SK-N-SH (cell line): ENCODE results near the gene TUBA8. TPM values are rescaled to one million over a fixed set of nuclear protein-coding genes. Genes with fewer than 3 reads are reported as not detected.
"Not testable (repeated sequence)": the region's sequence is repeated elsewhere in the genome, so short reads cannot be mapped to it uniquely, and the experiment has no call there.

Experiments used
- CTCF ChIA-PET: fragments of 300-600, 350-600 bp; formaldehyde crosslinking; extraction: SDS; loops from one replicate; lab custom pipeline; 2021; lab: Yijun Ruan, JAX
- POLR2A ChIA-PET: fragments of 350-600 bp; sonication (Branson Sonifier 250); formaldehyde crosslinking; extraction: SDS; loops from one replicate; lab custom pipeline; 2020; ENCODE audit warnings: antibody characterized with exemption, inconsistent platforms; lab: Yijun Ruan, JAX
- DNase-seq: peaks from one replicate; pipeline ENCODE4 v3.0.0; 2012
- H2AFZ ChIP-seq: fragments of 200-600 bp; sonication (generic); 2 replicates; pipeline ENCODE4 v1.8.1; 2016; ENCODE audit warnings: antibody characterized with exemption, mild to moderate bottlenecking, low read depth
- H3F3A ChIP-seq: fragments of 200-600 bp; sonication (generic); replicated peaks from 2 replicates; pipeline ENCODE3; 2016; ENCODE audit warnings: antibody characterized with exemption, mild to moderate bottlenecking; ENCODE audit not compliant: insufficient read depth
- H3K27ac ChIP-seq, 2 experiments: fragments of 200-500 bp in 1 of 2; fragments of 200-600 bp in 1 of 2; sonication (Bioruptor generic) in 1 of 2; sonication (generic), shearing (Covaris generic) in 1 of 2; 2 replicates each; pipeline versions ENCODE4 v1.5.1 to v1.6.1; 2014 to 2016; ENCODE audit warnings: low read depth in 2 of 2, inconsistent platforms in 1 of 2, low read length in 1 of 2, mild to moderate bottlenecking in 1 of 2, mixed read lengths in 1 of 2
- H3K27me3 ChIP-seq: fragments of 200-600 bp; sonication (generic), shearing (Covaris generic); 2 replicates; pipeline ENCODE4 v1.6.1; 2016; ENCODE audit warnings: mixed run types; ENCODE audit not compliant: insufficient read depth
- H3K36me3 ChIP-seq, 2 experiments: fragments of 200-500 bp in 1 of 2; fragments of 200-600 bp in 1 of 2; sonication (Bioruptor generic) in 1 of 2; sonication (generic) in 1 of 2; replicated peaks in 1 of 2; 2 replicates each; pipeline versions ENCODE3 to v1.5.1; 2014 to 2016; ENCODE audit warnings: low read length in 1 of 2, mild to moderate bottlenecking in 1 of 2; ENCODE audit not compliant: insufficient read depth in 2 of 2, control insufficient read depth in 1 of 2
- H3K4me1 ChIP-seq, 2 experiments: fragments of 200-500 bp in 1 of 2; fragments of 200-600 bp in 1 of 2; sonication (Bioruptor generic) in 1 of 2; sonication (generic), shearing (Covaris generic) in 1 of 2; 2 replicates each; pipeline versions ENCODE4 v1.5.1 to v1.6.1; 2014 to 2016; ENCODE audit warnings: low read depth in 1 of 2, low read length in 1 of 2, mixed run types in 1 of 2; ENCODE audit not compliant: insufficient read depth in 2 of 2, control insufficient read depth in 1 of 2
- H3K4me2 ChIP-seq: fragments of 200-600 bp; sonication (generic), shearing (Covaris generic); 2 replicates; pipeline ENCODE4 v1.6.1; 2017; ENCODE audit warnings: mixed run types
- H3K4me3 ChIP-seq, 2 experiments: fragments of 200-500 bp in 1 of 2; fragments of 200-600 bp in 1 of 2; sonication (Bioruptor generic) in 1 of 2; sonication (generic), shearing (Covaris generic) in 1 of 2; 2 replicates each; pipeline versions ENCODE4 v1.5.1 to v1.8.1; 2014 to 2016; ENCODE audit warnings: low read depth in 2 of 2, inconsistent platforms in 1 of 2, low read length in 1 of 2, mild to moderate bottlenecking in 1 of 2, mixed read lengths in 1 of 2, moderate library complexity in 1 of 2
- H3K79me2 ChIP-seq: fragments of 200-600 bp; sonication (generic); 2 replicates; pipeline ENCODE4 v1.8.1; 2017; ENCODE audit warnings: mild to moderate bottlenecking; ENCODE audit not compliant: insufficient read depth
- H3K9ac ChIP-seq: fragments of 200-600 bp; sonication (generic); 2 replicates; pipeline ENCODE4 v1.6.1; 2017; ENCODE audit warnings: mixed run types
- H3K9me2 ChIP-seq: fragments of 200-600 bp; sonication (generic); 2 replicates; pipeline ENCODE4 v1.6.1; 2017; ENCODE audit warnings: mixed run types
- H3K9me3 ChIP-seq: fragments of 200-600 bp; sonication (generic); 2 replicates; pipeline ENCODE4 v1.6.1; 2017; ENCODE audit warnings: mixed run types, mild to moderate bottlenecking, moderate library complexity
- H4K20me1 ChIP-seq: fragments of 200-600 bp; sonication (generic); 2 replicates; pipeline ENCODE4 v1.6.1; 2017; ENCODE audit warnings: mild to moderate bottlenecking, mixed run types; ENCODE audit not compliant: insufficient read depth
- CHD2 ChIP-seq: fragments of 150-350 bp; IDR thresholded peaks from 2 replicates; pipeline ENCODE4 v1.6.1; 2018; ENCODE audit warnings: low read length; ENCODE audit not compliant: partially characterized antibody
- MAX ChIP-seq: IDR thresholded peaks from 2 replicates; pipeline ENCODE4 v1.4.0; 2012; ENCODE audit warnings: low read depth
- MEF2A ChIP-seq: IDR thresholded peaks from 2 replicates; pipeline ENCODE4 v1.4.0; 2012; ENCODE audit warnings: low read depth, borderline replicate concordance
- NRF1 ChIP-seq: IDR thresholded peaks from 2 replicates; pipeline ENCODE4 v1.6.1; 2012; ENCODE audit warnings: low read depth, mild to moderate bottlenecking, low read length
- PBX3 ChIP-seq: IDR thresholded peaks from 2 replicates; pipeline ENCODE4; 2012
- TCF12 ChIP-seq: IDR thresholded peaks from 2 replicates; pipeline ENCODE4 v1.4.0; 2012
- USF1 ChIP-seq: IDR thresholded peaks from 2 replicates; pipeline ENCODE4 v1.4.0; 2012; ENCODE audit warnings: low read depth, borderline replicate concordance
- YY1 ChIP-seq: IDR thresholded peaks from 2 replicates; pipeline ENCODE4 v1.4.0; 2012; ENCODE audit warnings: low read depth, mild to moderate bottlenecking
- WGBS: methylation state at CpG from one replicate; pipeline ENCODE4 v1.1.6; 2017; ENCODE audit warnings: low lambda C conversion rate; 5-methylcytosine and 5-hydroxymethylcytosine counted together
- polyA plus RNA-seq, 3 experiments: library from polyadenylated mRNA; depleted of rRNA; stranded (reverse); fragments of >200 nt; gene quantifications; 2 replicates each; pipeline ENCODE4 v1.2.3, GENCODE V29; 2012

Gene TUBA8
- polyA plus RNA-seq, 1 of the 3 experiments (the other 2 are of a cell fraction) = 1.7 TPM

- DNase-seq = no peak
- TF ChIP-seq TCF12 (no peak), CHD2 (no peak), MEF2A (no peak), USF1 (no peak), YY1 (no peak), MAX (no peak)
- no peak overlapping the region for H3K27ac ChIP-seq
- ChIA-PET CTCF (no interaction called here), POLR2A (no interaction called here)
- no peak overlapping the region for H3K9ac ChIP-seq
- peaks cover 8% of the 10 kb centered on the region for H3F3A ChIP-seq
- H4K20me1 ChIP-seq = no peaks in the 10 kb centered on the region
- H3K36me3 ChIP-seq = no peaks in the 10 kb centered on the region
- H3K79me2 ChIP-seq = no peaks in the 10 kb centered on the region
- H3K4me1 ChIP-seq = peaks cover 0 to 3% of the 10 kb centered on the region in 2 experiments; a peak in 1 of 4 replicates
- no peaks in the 10 kb centered on the region for H3K27me3 ChIP-seq
- no peak overlapping the region for H3K4me3 ChIP-seq
- WGBS = 90% methylated on average over 8 of the region's 8 CpGs
- no peaks in the 10 kb centered on the region for H3K9me3 ChIP-seq
- no peak overlapping the region for H2AFZ ChIP-seq
- no peak overlapping the region for H3K4me2 ChIP-seq
- no peaks in the 10 kb centered on the region for H3K9me2 ChIP-seq
These were observed 41.9 kb downstream of the TUBA8 start for GRCh38 chr22:18152519-18152918.

- Histone ChIP-seq H3F3A (peaks cover 12% of the 10 kb centered on the region), H3K9me2 (no peaks in the 10 kb centered on the region), H2AFZ (no peak overlapping the region), H4K20me1 (no peaks in the 10 kb centered on the region), H3K9ac (no peak overlapping the region), H3K9me3 (no peaks in the 10 kb centered on the region), H3K4me1 (peaks cover 0 to 3% of the 10 kb centered on the region in 2 experiments; a peak in 1 of 4 replicates), H3K36me3 (no peaks in the 10 kb centered on the region), H3K4me3 (no peak overlapping the region), H3K4me2 (no peak overlapping the region), H3K27ac (no peak overlapping the region), H3K79me2 (no peaks in the 10 kb centered on the region), H3K27me3 (no peaks in the 10 kb centered on the region)
- ChIA-PET CTCF (no interaction called here), POLR2A (no interaction called here)
- WGBS = 95% methylated on average over 4 of the region's 8 CpGs
- TF ChIP-seq PBX3 (no peak), NRF1 (no peak), YY1 (no peak)
- DNase-seq = no peak
These were observed 44.3 kb downstream of the TUBA8 start for GRCh38 chr22:18154821-18155390.

GRCh38 chr22:18155546-18155945 is 44.9 kb downstream of the TUBA8 start:
- H3K9me2 ChIP-seq, H2AFZ ChIP-seq, H3K4me2 ChIP-seq, H3K27ac ChIP-seq, DNase-seq, H3K36me3 ChIP-seq, H3K4me1 ChIP-seq, H4K20me1 ChIP-seq, H3K9me3 ChIP-seq, H3K4me3 ChIP-seq, POLR2A ChIA-PET, H3K79me2 ChIP-seq, H3K9ac ChIP-seq, CTCF ChIA-PET, H3K27me3 ChIP-seq: not testable (repeated sequence)
- WGBS = 94% methylated on average over 15 of the region's 34 CpGs
- peaks cover 12% of the 10 kb centered on the region for H3F3A ChIP-seq
